ENCODE results near the gene FAM43A. TPM values are rescaled to one million over a fixed set of nuclear protein-coding genes. Genes with fewer than 3 reads are reported as not detected.

Gene FAM43A
- 25.4 and 27.2 TPM in 2 replicates for total RNA-seq

- Mint-ChIP-seq H3K36me3 (ENCODE audit: low read depth) (peaks cover 20% of the 10 kb centered on the region), H3K27ac (peak within 1 kb of the TSS; percentile 93), H3K27me3 (no peaks in the 10 kb centered on the region), H3K9me3 (no peaks in the 10 kb centered on the region), H3K4me1 (peaks cover 66% of the 10 kb centered on the region), H3K4me3 (peak within 1 kb of the TSS; percentile 91)
- peak; percentile 77 for DNase-seq
- no peak for TF ChIP-seq CTCF (IDR thresholded peaks at IDR 0.05)
- CTCF ChIA-PET = interaction anchor here (0.7 to 8.0 kb wide), 7 partner anchors 13 to 714 kb away, joined by 3 to 176 read pairs (median 12); partner anchors contain the start of gene LSG1
- intact Hi-C loops (cut with micrococcal nuclease) = loop anchor here (1.0 to 10.0 kb wide), 7 partner anchors 13 to 1949 kb away; partner anchors contain the start of genes ACAP2, LSG1, NRROS and TNK2
- POLR2A ChIA-PET = interaction anchor here (0.5 to 7.9 kb wide), 26 partner anchors 11 to 857 kb away, joined by 3 to 127 read pairs (median 10); partner anchors contain the start of genes ACAP2, LSG1, PPP1R2 and XXYLT1
- ATAC-seq (ENCODE audit: low read depth) = peak; percentile 47
Observed at GRCh38 chr3:194685718-194686413, at the start of gene FAM43A. Gene FAM43A, plus strand, starts transcription at chr3:194685883. Its CDS starts 944 bp downstream, at chr3:194686827.

GRCh38 chr3:194637066-194637465 lies 48.6 kb upstream of the FAM43A start:
- intact Hi-C loops (cut with micrococcal nuclease) = no loop called here
- Mint-ChIP-seq H3K4me1 (peaks cover 16% of the 10 kb centered on the region), H3K27ac (no peak overlapping the region), H3K27me3 (no peaks in the 10 kb centered on the region), H3K9me3 (no peaks in the 10 kb centered on the region), H3K36me3 (ENCODE audit: low read depth) (peaks cover 23% of the 10 kb centered on the region), H3K4me3 (no peak overlapping the region)
- DNase-seq (no peak), ATAC-seq (ENCODE audit: low read depth) (no peak)
- CTCF ChIA-PET = no interaction called here
- POLR2A ChIA-PET = no interaction called here
- TF ChIP-seq CTCF (IDR thresholded peaks at IDR 0.05) = no peak

GRCh38 chr3:194637541-194638400 lies 47.9 kb upstream of the FAM43A start:
- no peak overlapping the region for H3K4me3 Mint-ChIP-seq
- ChIA-PET CTCF (no interaction called here), POLR2A (no interaction called here)
- no peak for ATAC-seq (ENCODE audit: low read depth)
- H3K4me1 Mint-ChIP-seq = peaks cover 15% of the 10 kb centered on the region
- H3K36me3 Mint-ChIP-seq (ENCODE audit: low read depth) = peaks cover 27% of the 10 kb centered on the region
- intact Hi-C loops (cut with micrococcal nuclease) = no loop called here
- no peak for DNase-seq
- H3K27ac Mint-ChIP-seq = no peak overlapping the region
- TF ChIP-seq CTCF (IDR thresholded peaks at IDR 0.05) = no peak
- no peaks in the 10 kb centered on the region for H3K27me3 Mint-ChIP-seq
- H3K9me3 Mint-ChIP-seq = no peaks in the 10 kb centered on the region

- H3K27me3 Mint-ChIP-seq = no peaks in the 10 kb centered on the region
- no peak for ATAC-seq (ENCODE audit: low read depth)
- H3K4me1 Mint-ChIP-seq = peaks cover 10% of the 10 kb centered on the region
- ChIA-PET POLR2A (interaction anchor here (0.6 kb wide), 1 partner anchor 16 kb away, joined by 6 read pairs; no protein-coding TSS in a partner anchor), CTCF (no interaction called here)
- no peaks in the 10 kb centered on the region for H3K9me3 Mint-ChIP-seq
- no peak for TF ChIP-seq CTCF (IDR thresholded peaks at IDR 0.05)
- intact Hi-C loops (cut with micrococcal nuclease) = no loop called here
- no peak overlapping the region for H3K4me3 Mint-ChIP-seq
- no peak overlapping the region for H3K27ac Mint-ChIP-seq
- no peak for DNase-seq
- peaks cover 38% of the 10 kb centered on the region for H3K36me3 Mint-ChIP-seq (ENCODE audit: low read depth)
Observed at GRCh38 chr3:194638991-194639605, 46.6 kb upstream of the FAM43A start.
